Epithelial cell of esophagus (primary cell): ENCODE results near the gene DHCR7.

Source experiments
- DNase-seq: peaks from one replicate; pipeline ENCODE4 v3.0.0; 2010; ENCODE audit warnings: low read depth
- H3K4me3 ChIP-seq: 2 replicates; pipeline ENCODE4 v1.5.1; 2011; ENCODE audit warnings: mild to moderate bottlenecking, low read length, control low read depth
- TF ChIP-seq, protein P1 (sequence below): IDR thresholded peaks from 2 replicates; pipeline ENCODE4 v1.5.1; 2011; ENCODE audit warnings: low read depth, mild to moderate bottlenecking, low read length, control low read depth, inconsistent platforms; ENCODE audit not compliant: insufficient read depth; ENCODE audit errors: missing control alignments

DHCR7 gene

DNA sequence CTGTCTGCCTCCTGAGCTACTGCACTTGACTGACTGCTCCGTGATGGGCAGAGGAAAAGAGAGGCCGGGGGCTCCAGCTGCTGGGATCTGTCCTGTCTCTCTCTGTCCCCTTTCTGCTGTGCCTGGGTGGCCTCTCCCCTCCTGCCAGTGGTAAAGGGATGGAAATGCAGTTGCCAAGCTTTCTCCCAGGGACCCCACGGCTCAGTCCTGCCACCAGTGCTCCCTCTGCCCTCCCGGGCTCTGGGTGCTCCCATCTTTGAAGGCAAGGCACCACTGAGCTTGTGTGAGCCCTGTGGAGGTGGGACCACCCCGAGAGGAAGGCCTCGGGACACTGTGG lies 36.8 kb upstream of the DHCR7 start:
- TF ChIP-seq, protein P1, sequence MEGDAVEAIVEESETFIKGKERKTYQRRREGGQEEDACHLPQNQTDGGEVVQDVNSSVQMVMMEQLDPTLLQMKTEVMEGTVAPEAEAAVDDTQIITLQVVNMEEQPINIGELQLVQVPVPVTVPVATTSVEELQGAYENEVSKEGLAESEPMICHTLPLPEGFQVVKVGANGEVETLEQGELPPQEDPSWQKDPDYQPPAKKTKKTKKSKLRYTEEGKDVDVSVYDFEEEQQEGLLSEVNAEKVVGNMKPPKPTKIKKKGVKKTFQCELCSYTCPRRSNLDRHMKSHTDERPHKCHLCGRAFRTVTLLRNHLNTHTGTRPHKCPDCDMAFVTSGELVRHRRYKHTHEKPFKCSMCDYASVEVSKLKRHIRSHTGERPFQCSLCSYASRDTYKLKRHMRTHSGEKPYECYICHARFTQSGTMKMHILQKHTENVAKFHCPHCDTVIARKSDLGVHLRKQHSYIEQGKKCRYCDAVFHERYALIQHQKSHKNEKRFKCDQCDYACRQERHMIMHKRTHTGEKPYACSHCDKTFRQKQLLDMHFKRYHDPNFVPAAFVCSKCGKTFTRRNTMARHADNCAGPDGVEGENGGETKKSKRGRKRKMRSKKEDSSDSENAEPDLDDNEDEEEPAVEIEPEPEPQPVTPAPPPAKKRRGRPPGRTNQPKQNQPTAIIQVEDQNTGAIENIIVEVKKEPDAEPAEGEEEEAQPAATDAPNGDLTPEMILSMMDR = no peak
- no peak overlapping the region for H3K4me3 ChIP-seq
- DNase-seq = no peak

DNA sequence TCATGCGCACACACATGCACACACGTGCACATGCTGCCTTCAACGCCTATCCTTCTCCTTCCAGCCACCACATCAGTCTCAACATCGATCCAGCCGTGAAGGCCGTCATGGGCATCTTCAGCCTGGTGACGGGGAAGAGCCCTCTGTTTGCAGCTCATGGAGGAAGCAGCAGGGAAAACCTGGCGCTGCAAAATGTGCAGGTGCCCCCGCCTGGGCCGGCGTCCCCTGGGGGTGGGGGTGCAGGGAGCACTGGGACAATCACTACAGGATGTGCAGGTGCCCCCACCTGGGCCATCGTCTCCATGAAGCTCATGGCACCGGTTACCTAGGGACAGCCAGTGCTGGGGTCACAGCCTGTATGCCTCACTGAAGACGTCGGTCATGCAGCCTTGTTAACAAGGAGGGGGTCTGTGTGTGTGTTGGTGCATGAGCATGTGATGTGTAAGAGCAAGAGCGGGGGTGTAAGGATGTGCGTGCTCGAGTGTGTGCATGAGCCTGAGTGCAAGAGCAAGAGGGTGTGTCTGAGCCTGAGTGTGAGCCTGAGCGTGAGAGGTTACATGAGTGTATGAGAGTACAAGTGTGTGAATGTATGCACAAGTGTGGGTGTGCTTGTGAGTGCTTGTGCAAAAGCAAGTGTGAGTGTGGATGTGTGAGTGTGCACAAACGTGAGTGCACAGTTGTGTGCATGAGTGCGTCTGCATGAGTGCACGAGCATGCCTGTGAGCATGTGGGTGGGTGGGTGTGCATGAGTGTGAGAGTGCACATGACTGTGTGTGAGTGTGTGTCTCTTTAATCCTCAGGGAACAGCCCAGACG lies 36.3 kb upstream of the DHCR7 start:
- no peak overlapping the region for H3K4me3 ChIP-seq
- DNase-seq = no peak
- TF ChIP-seq, protein P1 = no peak

DNA sequence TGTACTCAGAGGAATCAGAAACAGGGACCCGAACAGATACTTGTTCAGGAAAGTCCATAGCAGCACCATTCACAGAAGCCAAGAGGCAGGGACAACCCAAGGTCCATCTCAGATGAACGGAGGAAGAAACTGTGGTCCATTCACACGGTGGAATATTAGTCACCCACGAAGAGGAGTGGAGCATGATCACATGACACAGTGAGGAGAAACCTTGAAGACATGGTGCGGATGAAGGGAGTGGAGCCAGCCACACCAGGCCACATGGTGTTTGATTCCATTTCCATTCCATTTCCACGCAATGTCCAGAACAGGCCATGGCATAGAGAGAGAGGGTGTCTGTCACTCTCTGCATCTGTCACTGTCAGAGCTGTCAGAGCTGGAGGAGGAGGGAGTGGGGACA lies 35.5 kb upstream of the DHCR7 start:
- DNase-seq = no peak
- no peak overlapping the region for H3K4me3 ChIP-seq
- TF ChIP-seq, protein P1 = no peak

- H3K4me3 ChIP-seq = no peak overlapping the region
- DNase-seq = no peak
- TF ChIP-seq, protein P1 = no peak
These were observed 34.7 kb upstream of the DHCR7 start for GRCh38 chr11:71482746-71483364.

GRCh38 chr11:71482216-71482615 lies 34.0 kb upstream of the DHCR7 start:
- no peak overlapping the region for H3K4me3 ChIP-seq
- DNase-seq = no peak
- TF ChIP-seq, protein P1 = no peak

- no peak overlapping the region for H3K4me3 ChIP-seq
- TF ChIP-seq, protein P1 = no peak
- peak; percentile 67 for DNase-seq
These were observed 33.1 kb upstream of the DHCR7 start for GRCh38 chr11:71481101-71481960.

DNA sequence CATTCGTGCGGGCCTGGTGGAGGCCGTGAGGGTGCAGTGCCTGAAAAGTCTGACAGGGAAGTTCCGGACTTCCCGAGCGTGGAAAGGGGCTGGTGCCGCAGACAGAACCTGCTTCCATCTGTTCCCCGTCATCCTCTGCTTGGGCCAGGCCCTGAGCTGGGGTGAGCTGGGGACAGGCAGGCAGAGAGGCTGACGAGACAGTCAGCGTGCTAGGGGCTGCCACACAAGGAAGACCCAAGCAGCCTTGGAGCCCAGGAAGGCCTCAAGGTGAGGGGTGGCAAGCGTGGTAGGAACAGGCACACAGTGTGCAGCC lies 30.3 kb upstream of the DHCR7 start:
- no peak overlapping the region for H3K4me3 ChIP-seq
- TF ChIP-seq, protein P1 = no peak
- DNase-seq = no peak
